T-cell (primary cell): ENCODE results near the gene PDE8B. TPM values are rescaled to one million over a fixed set of nuclear protein-coding genes. Genes with fewer than 3 reads are reported as not detected.
A peak's percentile ranks its signal among the peaks of the same experiment; 100 is the strongest.

Experiments used
- ATAC-seq, 4 experiments: fragments of 200-7000 bp in 3 of 4; fragments of 150-1000 bp in 1 of 4; cut with Tn5 transposase; replicated peaks in 1 of 4; 1 replicate in 3 of 4; 2 replicates in 1 of 4; pipeline ENCODE4 v1.10.0; 2021; ENCODE audit warnings: moderate library complexity in 3 of 4, mild to moderate bottlenecking in 2 of 4, moderate number of reproducible peaks in 1 of 4
- CTCF ChIA-PET, 2 donors: fragments of 300-600 bp; sonication (Branson Sonifier 250); formaldehyde crosslinking; loops; one replicate each; lab custom pipeline; 2022; ENCODE audit warnings: antibody characterized with exemption in 2 of 2; lab: Charles Lee
- POLR2A ChIA-PET, 2 donors: fragments of 300-600 bp; sonication (Branson Sonifier 250); formaldehyde crosslinking; loops; one replicate each; lab custom pipeline; 2022; ENCODE audit warnings: antibody characterized with exemption in 2 of 2; lab: Charles Lee
- DNase-seq, 35 experiments: peaks; one replicate each; pipeline versions ENCODE4 v3.0.0 to v3.0.0-alpha.2; 2013 to 2023
- H3K27ac ChIP-seq: one replicate; pipeline ENCODE4 v1.5.1; 2013; ENCODE audit warnings: low read length
- H3K27me3 ChIP-seq, 2 experiments: replicated peaks in 1 of 2; 1 replicate in 1 of 2; 2 replicates in 1 of 2; pipeline versions ENCODE4 v1.6.1 to v1.7.0; 2013; ENCODE audit warnings: low read length in 1 of 2, mixed read lengths in 1 of 2; ENCODE audit not compliant: control insufficient read depth in 2 of 2, insufficient read depth in 2 of 2; ENCODE audit errors: extremely low read depth in 1 of 2
- H3K36me3 ChIP-seq, 2 donors: 1 replicate in 1 of 2; 2 replicates in 1 of 2; pipeline versions ENCODE4 v1.6.1 to v1.7.0; 2013; ENCODE audit warnings: low read length in 1 of 2; ENCODE audit not compliant: control insufficient read depth in 2 of 2, insufficient read depth in 1 of 2; ENCODE audit errors: extremely low read depth in 1 of 2
- H3K4me1 ChIP-seq, 2 experiments: 1 replicate in 1 of 2; 2 replicates in 1 of 2; pipeline versions ENCODE4 v1.6.1 to v1.7.0; 2013; ENCODE audit warnings: low read length in 2 of 2, mixed read lengths in 1 of 2; ENCODE audit not compliant: insufficient read depth in 2 of 2, control insufficient read depth in 1 of 2; ENCODE audit errors: extremely low read depth in 1 of 2
- H3K4me3 ChIP-seq, 2 donors: 1 replicate in 1 of 2; 2 replicates in 1 of 2; pipeline versions ENCODE4 v1.5.1 to v1.7.0; 2013; ENCODE audit warnings: mild to moderate bottlenecking in 2 of 2, low read length in 1 of 2, moderate library complexity in 1 of 2; ENCODE audit not compliant: control insufficient read depth in 1 of 2; ENCODE audit errors: extremely low read depth in 1 of 2
- H3K9me3 ChIP-seq: 2 replicates; pipeline ENCODE4 v1.7.0; 2013
- H3K27ac Mint-ChIP-seq, 2 donors: one replicate each; pipeline ENCODE4 v1.8.0; 2020 to 2021; ENCODE audit warnings: mild to moderate bottlenecking in 2 of 2, mixed read lengths in 2 of 2
- H3K27me3 Mint-ChIP-seq, 2 donors: one replicate each; pipeline ENCODE4 v1.8.0; 2021 to 2022; ENCODE audit warnings: mixed read lengths in 2 of 2
- H3K36me3 Mint-ChIP-seq: one replicate; pipeline ENCODE4 v1.8.0; 2021; ENCODE audit warnings: mixed read lengths
- H3K4me1 Mint-ChIP-seq, 3 donors: one replicate each; pipeline ENCODE4 v1.8.0; 2020 to 2022; ENCODE audit warnings: mixed read lengths in 3 of 3, mild to moderate bottlenecking in 1 of 3
- H3K4me3 Mint-ChIP-seq, 3 donors: one replicate each; pipeline ENCODE4 v1.8.0; 2020 to 2022; ENCODE audit warnings: mild to moderate bottlenecking in 3 of 3, mixed read lengths in 3 of 3, moderate library complexity in 3 of 3
- H3K9me3 Mint-ChIP-seq, 3 donors: one replicate each; pipeline ENCODE4 v1.8.0; 2020 to 2022; ENCODE audit warnings: mixed read lengths in 3 of 3
- WGBS: methylation state at CpG from one replicate; pipeline ENCODE4 v1.1.5; 2013; ENCODE audit warnings: missing lambda C conversion rate; ENCODE audit not compliant: insufficient coverage; 5-methylcytosine and 5-hydroxymethylcytosine counted together
- total RNA-seq, 35 experiments: library from RNA in 6 of 35; stranded (reverse) in 6 of 35; fragments of 120-200 nt in 1 of 35; gene quantifications; one replicate each; pipeline versions ENCODE4 v1.2.1 to v1.2.4 and lab custom pipeline; 2013 to 2026

Gene PDE8B
- total RNA-seq, 5 donors from 2014 or later (not counting 1 experiment from before 2014, with no cell fraction given): 0.15 to 0.66 (median 0.23) TPM; not detected in 2

DNA sequence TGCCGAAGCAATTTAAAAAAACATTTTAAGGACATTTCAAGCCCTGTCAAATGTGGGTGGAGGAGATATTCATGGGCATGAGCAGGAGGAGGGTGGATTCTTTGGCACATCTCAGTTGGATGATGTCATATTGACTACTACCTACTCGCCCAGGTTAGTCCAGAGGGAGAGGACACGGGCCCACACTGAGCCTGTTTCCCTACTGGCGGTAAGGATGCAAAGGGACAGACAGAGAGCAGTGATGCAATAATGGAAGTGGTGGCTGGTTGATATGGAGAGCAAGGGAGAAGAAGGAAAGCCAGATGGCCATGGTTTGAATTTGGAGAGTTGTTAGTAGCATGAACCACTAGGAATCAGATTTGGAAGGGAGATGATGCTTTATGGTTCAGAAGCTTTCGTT is 34.1 kb upstream of the PDE8B start:
- H3K4me3 ChIP-seq: no peak overlapping the region
- Mint-ChIP-seq H3K4me1 (peaks cover 0 to 4% (median 2%) of the 10 kb centered on the region in 3 donors), H3K36me3 (no peaks in the 10 kb centered on the region), H3K27me3 (peaks cover 6 to 23% of the 10 kb centered on the region in 2 donors), H3K9me3 (no peaks in the 10 kb centered on the region), H3K4me3 (no peak overlapping the region), H3K27ac (no peak overlapping the region)
- H3K27ac ChIP-seq: no peak overlapping the region
- H3K9me3 ChIP-seq: no peaks in the 10 kb centered on the region
- no peaks in the 10 kb centered on the region for H3K36me3 ChIP-seq
- ChIA-PET POLR2A (no interaction called here), CTCF (no interaction called here)
- WGBS: 85% methylated on average over 3 of the region's 5 CpGs
- no peak for ATAC-seq
- peaks cover 9 to 18% of the 10 kb centered on the region in 2 experiments for H3K27me3 ChIP-seq
- no peak for DNase-seq
- H3K4me1 ChIP-seq: peaks cover 0 to 8% of the 10 kb centered on the region in 2 experiments

DNA sequence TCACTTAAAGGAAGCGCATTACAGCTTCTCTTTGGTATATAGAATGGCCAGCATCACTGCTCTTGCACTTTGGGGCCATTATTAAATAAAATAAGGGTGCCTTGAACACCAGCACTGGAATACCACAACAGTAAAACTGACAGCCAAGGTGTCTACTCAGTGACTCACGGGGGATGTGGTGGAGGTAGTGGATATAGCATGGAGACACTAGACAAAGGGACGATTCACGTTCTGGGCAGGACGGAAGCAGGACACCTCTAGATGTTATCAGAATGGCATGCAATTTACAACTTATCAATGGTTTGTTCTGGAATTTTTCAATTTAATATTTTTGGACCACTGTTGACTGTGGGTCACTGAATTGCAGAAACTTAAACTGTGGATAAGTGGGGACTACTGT is 32.9 kb upstream of the PDE8B start:
- DNase-seq (no peak), ATAC-seq (no peak)
- no peaks in the 10 kb centered on the region for H3K9me3 ChIP-seq
- no peaks in the 10 kb centered on the region for H3K36me3 ChIP-seq
- ChIA-PET POLR2A (interaction anchor here in 1 of 2 donors (0.5 kb wide), 1 partner anchor 1666 kb away, joined by 10 read pairs; the partner anchor contains the start of genes CERT1 and POLK), CTCF (no interaction called here)
- H3K27ac ChIP-seq: no peak overlapping the region
- H3K4me3 ChIP-seq: no peak overlapping the region
- H3K27me3 Mint-ChIP-seq: peaks cover 16 to 33% of the 10 kb centered on the region in 2 donors
- no peaks in the 10 kb centered on the region for H3K9me3 Mint-ChIP-seq
- H3K27me3 ChIP-seq: peaks cover 11 to 24% of the 10 kb centered on the region in 2 experiments
- peaks cover 0 to 8% of the 10 kb centered on the region in 2 experiments for H3K4me1 ChIP-seq
- H3K27ac Mint-ChIP-seq: no peak overlapping the region
- no peak overlapping the region for H3K4me3 Mint-ChIP-seq
- no peaks in the 10 kb centered on the region for H3K36me3 Mint-ChIP-seq
- peaks cover 0 to 4% (median 2%) of the 10 kb centered on the region in 3 donors for H3K4me1 Mint-ChIP-seq
- WGBS: no CpG with 5 or more reads among the region's 5 CpGs

DNA sequence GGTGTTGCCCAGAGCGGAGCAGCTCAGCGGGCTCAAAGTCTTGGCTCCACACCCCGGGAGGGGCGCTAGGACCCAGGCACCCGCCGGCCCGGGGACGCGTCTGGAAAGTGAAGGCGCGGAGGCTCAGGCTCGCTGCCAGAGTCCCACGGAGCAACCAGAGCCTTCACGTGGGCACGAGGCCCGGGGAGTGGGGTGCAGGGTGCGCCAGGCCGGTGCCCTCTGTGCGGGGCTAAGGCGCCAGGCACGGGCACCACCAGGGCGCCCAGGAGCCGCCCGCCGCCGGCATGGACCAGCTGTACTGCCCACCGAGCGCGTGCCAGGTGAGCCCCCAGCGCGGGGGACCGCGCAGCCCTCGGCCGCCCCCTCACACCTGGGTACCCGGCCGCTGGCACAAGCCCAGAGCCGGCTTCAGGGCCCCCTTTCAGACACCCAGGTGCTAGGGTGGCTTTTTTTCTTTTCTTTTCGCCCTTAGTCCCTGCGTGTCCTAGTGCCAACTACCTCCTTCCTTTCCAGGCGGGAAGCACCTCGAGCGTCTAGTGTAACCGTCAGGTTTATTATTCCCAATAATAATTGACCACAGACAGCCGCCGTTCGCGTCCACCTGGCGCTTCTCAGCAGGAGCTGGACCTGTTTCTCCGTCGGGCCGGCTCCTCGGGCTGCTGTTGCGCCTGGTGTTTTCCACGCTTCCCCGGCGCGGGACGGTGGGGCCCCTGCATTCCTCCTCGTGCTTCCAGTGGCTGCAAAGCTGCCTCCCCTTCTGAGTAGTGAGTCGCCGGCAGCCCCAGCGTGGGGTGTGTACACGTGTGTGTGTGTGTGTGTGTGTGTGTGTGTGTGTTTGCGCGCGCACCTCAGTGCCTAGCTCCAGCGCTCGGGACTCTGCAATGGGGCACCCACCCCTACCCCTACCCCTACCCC is 30.1 kb upstream of the PDE8B start:
- no peaks in the 10 kb centered on the region for H3K9me3 ChIP-seq
- Mint-ChIP-seq H3K9me3 (no peaks in the 10 kb centered on the region), H3K36me3 (no peaks in the 10 kb centered on the region), H3K27ac (no peak overlapping the region), H3K4me3 (peak overlapping the region in 1 of 3 donors; percentile 48), H3K27me3 (peaks cover 29 to 45% of the 10 kb centered on the region in 2 donors), H3K4me1 (peaks cover 0 to 4% (median 2%) of the 10 kb centered on the region in 3 donors)
- H3K4me1 ChIP-seq: peaks cover 0 to 8% of the 10 kb centered on the region in 2 experiments
- DNase-seq (peak in 1 of 35 experiments; percentile 6), ATAC-seq (peak in 2 of 4 experiments; percentile 31 to 53)
- peak overlapping the region in 1 of 2 donors; percentile 48 for H3K4me3 ChIP-seq
- H3K36me3 ChIP-seq: no peaks in the 10 kb centered on the region
- ChIA-PET CTCF (interaction anchor here in 1 of 2 donors (0.6 kb wide), 1 partner anchor 1095 kb away, joined by 3 read pairs; no protein-coding TSS in a partner anchor), POLR2A (no interaction called here)
- no peak overlapping the region for H3K27ac ChIP-seq
- 6% methylated on average over 54 of the region's 69 CpGs for WGBS
- peaks cover 8 to 26% of the 10 kb centered on the region in 2 experiments for H3K27me3 ChIP-seq

DNA sequence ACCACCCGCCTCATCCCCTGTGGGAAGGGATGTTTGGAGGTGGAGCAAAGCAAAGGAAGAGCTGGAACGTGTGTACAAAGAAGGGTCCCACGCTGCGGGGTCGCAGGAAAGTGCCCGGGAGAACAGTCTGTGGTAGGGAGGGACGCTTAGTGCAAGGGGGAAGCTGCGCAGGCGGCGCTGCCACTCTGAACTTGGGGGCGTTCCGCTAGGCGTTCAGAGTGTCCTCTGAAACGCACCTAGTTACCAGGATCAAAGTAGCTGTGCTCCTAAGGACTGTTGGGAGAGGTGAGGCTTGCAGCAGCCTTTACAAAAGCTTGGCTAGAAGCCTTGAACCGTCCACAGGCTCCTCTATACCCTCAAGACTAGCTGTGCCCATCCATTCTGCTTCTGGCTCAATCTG is 29.3 kb upstream of the PDE8B start:
- Histone ChIP-seq H3K4me3 (no peak overlapping the region), H3K27ac (no peak overlapping the region), H3K36me3 (no peaks in the 10 kb centered on the region), H3K27me3 (peaks cover 8 to 26% of the 10 kb centered on the region in 2 experiments), H3K9me3 (no peaks in the 10 kb centered on the region), H3K4me1 (peaks cover 0 to 8% of the 10 kb centered on the region in 2 experiments)
- WGBS: 14% methylated on average over 15 of the region's 15 CpGs
- DNase-seq: no peak
- Mint-ChIP-seq H3K9me3 (no peaks in the 10 kb centered on the region), H3K27me3 (peaks cover 29 to 45% of the 10 kb centered on the region in 2 donors), H3K27ac (no peak overlapping the region), H3K36me3 (no peaks in the 10 kb centered on the region), H3K4me3 (peak overlapping the region in 1 of 3 donors; percentile 48), H3K4me1 (peaks cover 0 to 4% (median 2%) of the 10 kb centered on the region in 3 donors)
- peak in 1 of 4 experiments; percentile 20 for ATAC-seq
- POLR2A ChIA-PET: no interaction called here
- CTCF ChIA-PET: interaction anchor here in 1 of 2 donors (0.6 kb wide), 1 partner anchor 1094 kb away, joined by 3 read pairs; no protein-coding TSS in a partner anchor

DNA sequence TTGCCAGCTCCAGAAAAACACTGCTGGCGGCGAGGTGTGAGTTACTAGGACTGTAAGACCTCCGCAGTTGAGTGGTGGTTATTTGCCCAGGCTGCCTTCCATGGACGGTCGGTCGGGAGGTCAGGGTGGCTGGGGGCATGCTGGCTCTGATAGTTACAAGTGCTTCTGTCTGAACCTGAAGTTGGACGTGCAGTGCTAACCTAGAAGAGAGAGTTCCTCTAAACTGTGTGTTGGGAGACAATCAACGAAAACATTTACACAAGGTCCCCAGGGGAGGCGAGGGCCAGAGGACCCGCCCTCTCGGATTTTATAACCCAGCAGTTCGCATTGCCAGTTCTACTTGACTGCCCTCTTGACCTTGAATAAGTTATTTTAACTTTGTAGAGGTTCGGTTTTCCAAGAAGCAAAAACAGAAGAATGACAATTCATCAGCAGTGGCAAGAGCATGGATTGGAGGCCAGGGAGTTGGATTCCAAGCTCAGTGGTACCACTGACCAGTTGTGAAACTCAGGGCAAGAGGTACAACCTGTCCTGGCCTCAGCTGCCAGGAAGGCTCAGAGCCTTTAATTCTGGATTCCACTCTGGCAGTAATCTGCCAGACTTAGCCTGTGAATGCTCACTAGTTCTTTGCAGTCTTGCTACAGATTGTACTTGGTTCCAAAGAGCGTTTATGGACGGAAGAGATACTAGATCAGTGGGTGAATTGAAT is 28.7 kb upstream of the PDE8B start:
- H3K27ac Mint-ChIP-seq: no peak overlapping the region
- no peak overlapping the region for H3K4me3 Mint-ChIP-seq

DNA sequence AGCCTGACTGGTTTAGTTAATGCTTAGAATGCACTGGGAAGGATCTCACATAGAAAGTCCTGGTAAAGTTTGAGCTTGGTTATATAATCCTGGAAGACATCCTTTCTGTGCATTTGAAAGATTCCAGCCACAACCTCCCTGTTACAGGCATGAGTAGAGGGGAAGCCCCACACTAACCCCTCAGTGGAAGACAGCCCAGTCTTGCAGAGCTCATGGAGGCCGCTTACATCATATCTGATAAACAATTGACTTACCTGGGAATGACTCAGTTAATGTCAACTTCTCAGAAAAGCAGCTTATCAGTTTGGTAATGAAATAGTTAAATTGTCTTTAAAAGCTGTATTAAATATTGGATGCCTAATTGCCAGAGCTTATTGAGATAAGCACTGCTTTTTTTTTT is 28.1 kb upstream of the PDE8B start:
- ATAC-seq: no peak
- POLR2A ChIA-PET: interaction anchor here in 1 of 2 donors (0.6 kb wide), 1 partner anchor 522 kb away, joined by 3 read pairs; no protein-coding TSS in a partner anchor
- CTCF ChIA-PET: interaction anchor here in 1 of 2 donors (1.3 kb wide), 1 partner anchor 310 kb away, joined by 3 read pairs; the partner anchor contains the start of gene WDR41
- Mint-ChIP-seq H3K4me3 (no peak overlapping the region), H3K4me1 (peaks cover 0 to 4% (median 2%) of the 10 kb centered on the region in 3 donors), H3K9me3 (no peaks in the 10 kb centered on the region), H3K36me3 (no peaks in the 10 kb centered on the region), H3K27me3 (peaks cover 32 to 45% of the 10 kb centered on the region in 2 donors), H3K27ac (no peak overlapping the region)
- no peak overlapping the region for H3K4me3 ChIP-seq
- H3K9me3 ChIP-seq: no peaks in the 10 kb centered on the region
- no peak for DNase-seq
- H3K36me3 ChIP-seq: no peaks in the 10 kb centered on the region
- peaks cover 8 to 26% of the 10 kb centered on the region in 2 experiments for H3K27me3 ChIP-seq
- no CpG with 5 or more reads among the region's 1 CpG for WGBS
- H3K27ac ChIP-seq: no peak overlapping the region
- H3K4me1 ChIP-seq: peaks cover 0 to 8% of the 10 kb centered on the region in 2 experiments

More for the DNA sequence above, 28.7 kb upstream of the PDE8B start:
- CTCF ChIA-PET: interaction anchor here in 1 of 2 donors (0.6 kb wide), 1 partner anchor 1093 kb away, joined by 3 read pairs; no protein-coding TSS in a partner anchor
- Histone ChIP-seq H3K9me3 (no peaks in the 10 kb centered on the region), H3K4me3 (no peak overlapping the region), H3K36me3 (no peaks in the 10 kb centered on the region), H3K27me3 (peaks cover 8 to 26% of the 10 kb centered on the region in 2 experiments), H3K4me1 (peaks cover 0 to 8% of the 10 kb centered on the region in 2 experiments), H3K27ac (no peak overlapping the region)
- no peak for ATAC-seq
- 85% methylated on average over 9 of the region's 15 CpGs for WGBS
- H3K9me3 Mint-ChIP-seq: no peaks in the 10 kb centered on the region
- H3K36me3 Mint-ChIP-seq: no peaks in the 10 kb centered on the region
- DNase-seq: no peak
- H3K27me3 Mint-ChIP-seq: peaks cover 32 to 45% of the 10 kb centered on the region in 2 donors
- POLR2A ChIA-PET: no interaction called here
- peaks cover 0 to 4% (median 2%) of the 10 kb centered on the region in 3 donors for H3K4me1 Mint-ChIP-seq
